BJ (cell line): ENCODE data around the gene P2RX7. TPM values are rescaled to one million over a fixed set of nuclear protein-coding genes. Genes with fewer than 3 reads are reported as not detected.

Experiments
- CTCF ChIA-PET: fragments of 350-600 bp; formaldehyde crosslinking; extraction: SDS; loops from one replicate; lab custom pipeline; 2021; ENCODE audit warnings: antibody characterized with exemption, inconsistent platforms; lab: Yijun Ruan, JAX
- POLR2A ChIA-PET: fragments of 300-600 bp; sonication (Branson Sonifier 250); formaldehyde crosslinking; extraction: SDS; loops from one replicate; lab custom pipeline; 2021; ENCODE audit warnings: antibody characterized with exemption; lab: Charles Lee
- DNase-seq: peaks from one replicate; pipeline ENCODE4 v3.0.0-alpha.2; 2011; ENCODE audit warnings: low read depth
- H3K27me3 ChIP-seq: 2 replicates; pipeline ENCODE4 v1.6.0; 2011; ENCODE audit warnings: low read length; ENCODE audit not compliant: control insufficient read depth, insufficient read depth
- H3K36me3 ChIP-seq: 2 replicates; pipeline ENCODE4 v1.5.1; 2011; ENCODE audit warnings: low read length; ENCODE audit not compliant: control insufficient read depth, insufficient read depth
- H3K4me3 ChIP-seq: 2 replicates; pipeline ENCODE4 v1.5.1; 2011; ENCODE audit warnings: low read depth, mild to moderate bottlenecking, control low read depth, low read length
- polyA plus RNA-seq: library from polyadenylated mRNA; depleted of rRNA; stranded (reverse); fragments of >200 nt; gene quantifications from 2 replicates; pipeline ENCODE4 v1.2.3, GENCODE V29; 2011
- TF ChIP-seq, protein P1 (sequence below): IDR thresholded peaks from 2 replicates; pipeline ENCODE4 v1.5.1; 2011; ENCODE audit warnings: low read depth, mild to moderate bottlenecking, control low read depth, inconsistent platforms, low read length, moderate library complexity; ENCODE audit not compliant: insufficient read depth

The P2RX7 gene
- polyA plus RNA-seq, 1 experiment: 0.20 TPM

- Histone ChIP-seq H3K36me3 (no peaks in the 10 kb centered on the region), H3K27me3 (peaks cover 2% of the 10 kb centered on the region; the same call in 1 of the 2 replicates), H3K4me3 (no peak overlapping the region)
- no peak for DNase-seq
- TF ChIP-seq, protein P1, sequence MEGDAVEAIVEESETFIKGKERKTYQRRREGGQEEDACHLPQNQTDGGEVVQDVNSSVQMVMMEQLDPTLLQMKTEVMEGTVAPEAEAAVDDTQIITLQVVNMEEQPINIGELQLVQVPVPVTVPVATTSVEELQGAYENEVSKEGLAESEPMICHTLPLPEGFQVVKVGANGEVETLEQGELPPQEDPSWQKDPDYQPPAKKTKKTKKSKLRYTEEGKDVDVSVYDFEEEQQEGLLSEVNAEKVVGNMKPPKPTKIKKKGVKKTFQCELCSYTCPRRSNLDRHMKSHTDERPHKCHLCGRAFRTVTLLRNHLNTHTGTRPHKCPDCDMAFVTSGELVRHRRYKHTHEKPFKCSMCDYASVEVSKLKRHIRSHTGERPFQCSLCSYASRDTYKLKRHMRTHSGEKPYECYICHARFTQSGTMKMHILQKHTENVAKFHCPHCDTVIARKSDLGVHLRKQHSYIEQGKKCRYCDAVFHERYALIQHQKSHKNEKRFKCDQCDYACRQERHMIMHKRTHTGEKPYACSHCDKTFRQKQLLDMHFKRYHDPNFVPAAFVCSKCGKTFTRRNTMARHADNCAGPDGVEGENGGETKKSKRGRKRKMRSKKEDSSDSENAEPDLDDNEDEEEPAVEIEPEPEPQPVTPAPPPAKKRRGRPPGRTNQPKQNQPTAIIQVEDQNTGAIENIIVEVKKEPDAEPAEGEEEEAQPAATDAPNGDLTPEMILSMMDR: no peak
- ChIA-PET CTCF (no interaction called here), POLR2A (no interaction called here)
Measured at GRCh38 chr12:121114019-121114639, 18.5 kb upstream of the P2RX7 start.

DNA sequence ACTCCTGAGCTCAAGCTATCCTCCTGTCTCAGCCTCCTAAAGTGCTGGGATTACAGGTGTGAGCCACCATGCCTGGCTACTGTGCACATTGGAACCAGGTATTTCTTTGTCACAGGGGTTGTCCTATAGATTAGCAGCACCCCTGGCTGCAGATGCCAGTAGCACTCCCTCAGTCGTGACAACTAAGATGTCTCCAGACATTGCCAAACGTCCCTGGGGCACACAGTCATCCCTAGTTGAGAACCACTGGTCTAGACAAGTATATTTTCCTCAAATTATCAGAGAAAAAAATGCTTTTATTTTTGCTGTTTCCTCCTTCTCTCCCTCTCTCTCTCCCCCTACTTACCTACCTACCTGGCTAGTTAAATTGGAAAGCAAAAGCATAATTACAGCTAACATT, 17.9 kb upstream of the P2RX7 start:
- H3K27me3 ChIP-seq: peaks cover 6% of the 10 kb centered on the region; the same call in 1 of the 2 replicates
- no peaks in the 10 kb centered on the region for H3K36me3 ChIP-seq
- POLR2A ChIA-PET: no interaction called here
- TF ChIP-seq, protein P1: no peak
- CTCF ChIA-PET: interaction anchor here (0.6 to 0.9 kb wide), 2 partner anchors 8 to 18 kb away, joined by 3 read pairs; no protein-coding TSS in a partner anchor
- H3K4me3 ChIP-seq: no peak overlapping the region
- DNase-seq: no peak

- TF ChIP-seq, protein P1: no peak
- peaks cover 6% of the 10 kb centered on the region; the same call in 1 of the 2 replicates for H3K27me3 ChIP-seq
- ChIA-PET CTCF (interaction anchor here (0.6 to 0.9 kb wide), 3 partner anchors 9 to 664 kb away, joined by 3 read pairs; no protein-coding TSS in a partner anchor), POLR2A (no interaction called here)
- H3K36me3 ChIP-seq: no peaks in the 10 kb centered on the region
- H3K4me3 ChIP-seq: no peak overlapping the region
- DNase-seq: no peak
Measured at GRCh38 chr12:121115530-121115929, 17.1 kb upstream of the P2RX7 start.

DNA sequence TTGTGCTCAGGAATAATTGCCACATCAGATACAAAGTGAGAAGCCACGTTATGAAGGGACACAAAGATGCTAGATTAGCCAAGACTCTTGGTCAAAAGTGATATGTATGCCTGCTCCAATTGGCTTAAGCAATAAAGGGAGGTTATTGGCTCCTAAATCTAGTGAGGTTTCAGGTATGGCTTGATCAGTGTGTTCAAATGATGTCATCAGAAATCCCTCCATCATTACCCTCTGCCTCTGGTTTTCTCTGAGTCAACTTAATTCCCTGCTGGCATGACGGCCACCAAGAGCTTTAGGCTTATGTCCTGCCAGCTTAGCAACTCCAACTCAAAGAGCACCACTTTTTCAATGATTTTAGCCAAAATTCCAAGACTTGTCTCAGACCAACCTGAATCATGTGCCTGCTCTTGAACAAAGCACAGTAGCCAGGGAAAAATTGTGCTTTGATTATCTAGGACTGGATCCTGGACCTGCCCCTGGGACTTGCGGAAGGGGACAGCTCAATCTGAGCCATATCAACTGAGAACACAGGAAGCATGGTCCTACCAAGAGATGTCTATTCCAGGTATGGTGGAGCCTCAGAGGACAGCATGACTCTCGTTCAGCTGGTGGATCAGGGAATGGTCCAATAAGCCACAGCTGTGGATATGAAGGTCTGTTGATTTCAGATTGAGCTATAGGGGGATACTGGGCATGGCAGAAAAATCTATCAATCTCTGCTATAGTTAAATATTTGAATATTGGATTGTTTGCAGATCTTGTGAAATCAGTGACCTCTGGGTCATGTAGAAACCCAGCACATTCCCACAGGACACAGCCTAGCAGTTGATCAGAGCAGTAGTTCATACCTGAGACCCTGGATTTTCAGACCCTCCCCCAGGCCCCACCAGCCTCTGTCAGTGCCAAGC, 16.1 kb upstream of the P2RX7 start:
- no peak for DNase-seq
- Histone ChIP-seq H3K36me3 (no peaks in the 10 kb centered on the region), H3K27me3 (peaks cover 6% of the 10 kb centered on the region), H3K4me3 (no peak overlapping the region)
- ChIA-PET POLR2A (no interaction called here), CTCF (interaction anchor here (0.8 to 1.2 kb wide), 3 partner anchors 8 to 12 kb away, joined by 3 to 5 read pairs (median 3); no protein-coding TSS in a partner anchor)
- TF ChIP-seq, protein P1: no peak

GRCh38 chr12:121117226-121117777, 15.4 kb upstream of the P2RX7 start:
- TF ChIP-seq, protein P1: no peak
- H3K4me3 ChIP-seq: no peak overlapping the region
- ChIA-PET CTCF (interaction anchor here (0.8 to 1.2 kb wide), 3 partner anchors 8 to 11 kb away, joined by 3 to 5 read pairs (median 3); no protein-coding TSS in a partner anchor), POLR2A (no interaction called here)
- DNase-seq: no peak
- no peaks in the 10 kb centered on the region for H3K36me3 ChIP-seq
- peaks cover 6% of the 10 kb centered on the region for H3K27me3 ChIP-seq
